Parathyroid adenoma (tissue), 2 donors: ENCODE data around the gene DHX40.
"Not testable (repeated sequence)": the region's sequence is repeated elsewhere in the genome, so short reads cannot be mapped to it uniquely, and the experiment has no call there.

ENCODE experiments used
- H2AFZ ChIP-seq: fragments of 300-600 bp; sonication (generic); one replicate; pipeline ENCODE4 v1.7.0; 2017; ENCODE audit warnings: antibody characterized with exemption, mild to moderate bottlenecking
- H3K27ac ChIP-seq: fragments of 300-600 bp; sonication (generic); one replicate; pipeline ENCODE4 v1.7.0; 2017
- H3K27me3 ChIP-seq: fragments of 300-600 bp; sonication (generic); one replicate; pipeline ENCODE4 v1.7.0; 2017; ENCODE audit warnings: low read length; ENCODE audit not compliant: control insufficient read depth, insufficient read depth
- H3K36me3 ChIP-seq: fragments of 300-600 bp; sonication (generic); one replicate; pipeline ENCODE4 v1.7.0; 2017; ENCODE audit warnings: low read length; ENCODE audit not compliant: control insufficient read depth, insufficient read depth
- H3K4me1 ChIP-seq: fragments of 300-600 bp; sonication (generic); one replicate; pipeline ENCODE4 v1.7.0; 2017; ENCODE audit warnings: control low read depth
- H3K4me2 ChIP-seq: fragments of 300-600 bp; sonication (generic); one replicate; pipeline ENCODE4 v1.7.0; 2017; ENCODE audit warnings: low read length
- H3K4me3 ChIP-seq: fragments of 300-600 bp; sonication (generic); one replicate; pipeline ENCODE4 v1.7.0; 2017; ENCODE audit warnings: low read depth, low read length
- H3K79me2 ChIP-seq: fragments of 300-600 bp; sonication (generic); one replicate; pipeline ENCODE4 v1.7.0; 2017; ENCODE audit warnings: control low read depth
- H3K9ac ChIP-seq: fragments of 300-600 bp; sonication (generic); one replicate; pipeline ENCODE4 v1.7.0; 2017; ENCODE audit warnings: mild to moderate bottlenecking
- H3K9me3 ChIP-seq: fragments of 300-600 bp; sonication (generic); one replicate; pipeline ENCODE4 v1.7.0; 2017; ENCODE audit warnings: low read length; ENCODE audit not compliant: control insufficient read depth
- CTCF ChIP-seq: fragments of 300-600 bp; sonication (generic); IDR thresholded peaks from one replicate; pipeline ENCODE4 v1.7.0; 2017; ENCODE audit warnings: antibody characterized with exemption, mild to moderate bottlenecking
- donor health status: primary hyperparathyroidism.

Gene DHX40

GRCh38 chr17:59542960-59543635 is 22.3 kb upstream of the DHX40 start:
- no peak overlapping the region for H3K4me2 ChIP-seq
- H3K9me3 ChIP-seq = no peaks in the 10 kb centered on the region
- no peak overlapping the region for H3K27ac ChIP-seq
- H3K4me3 ChIP-seq = no peak overlapping the region
- H3K36me3 ChIP-seq = no peaks in the 10 kb centered on the region
- H3K27me3 ChIP-seq = no peaks in the 10 kb centered on the region
- H3K9ac ChIP-seq = no peak overlapping the region
- H3K4me1 ChIP-seq = no peaks in the 10 kb centered on the region
- no peak overlapping the region for H2AFZ ChIP-seq
- no peaks in the 10 kb centered on the region for H3K79me2 ChIP-seq
- TF ChIP-seq CTCF = no peak

- no peak overlapping the region for H3K4me3 ChIP-seq
- H3K79me2 ChIP-seq = no peaks in the 10 kb centered on the region
- no peak for TF ChIP-seq CTCF
- no peaks in the 10 kb centered on the region for H3K4me1 ChIP-seq
- no peaks in the 10 kb centered on the region for H3K27me3 ChIP-seq
- no peak overlapping the region for H2AFZ ChIP-seq
- H3K27ac ChIP-seq = no peak overlapping the region
- H3K36me3 ChIP-seq = no peaks in the 10 kb centered on the region
- H3K9ac ChIP-seq = no peak overlapping the region
- no peaks in the 10 kb centered on the region for H3K9me3 ChIP-seq
- no peak overlapping the region for H3K4me2 ChIP-seq
Observed at GRCh38 chr17:59545942-59546341, 19.5 kb upstream of the DHX40 start.

- Histone ChIP-seq H2AFZ (no peak overlapping the region), H3K4me2 (no peak overlapping the region), H3K9ac (no peak overlapping the region), H3K27me3 (no peaks in the 10 kb centered on the region), H3K79me2 (no peaks in the 10 kb centered on the region), H3K4me3 (no peak overlapping the region), H3K9me3 (no peaks in the 10 kb centered on the region), H3K4me1 (no peaks in the 10 kb centered on the region), H3K36me3 (no peaks in the 10 kb centered on the region), H3K27ac (no peak overlapping the region)
- no peak for TF ChIP-seq CTCF
Observed at GRCh38 chr17:59547131-59547915, 18.1 kb upstream of the DHX40 start.

- H3K4me2 ChIP-seq, H3K9me3 ChIP-seq, H3K36me3 ChIP-seq, H2AFZ ChIP-seq, H3K27me3 ChIP-seq, H3K27ac ChIP-seq, H3K4me3 ChIP-seq, H3K79me2 ChIP-seq, H3K4me1 ChIP-seq, H3K9ac ChIP-seq: not testable (repeated sequence)
Observed at GRCh38 chr17:59548985-59549384, 16.4 kb upstream of the DHX40 start.

GRCh38 chr17:59550703-59551102 is 14.7 kb upstream of the DHX40 start:
- no peaks in the 10 kb centered on the region for H3K4me1 ChIP-seq
- H3K79me2 ChIP-seq = no peaks in the 10 kb centered on the region
- no peak overlapping the region for H3K4me2 ChIP-seq
- H3K27me3 ChIP-seq = no peaks in the 10 kb centered on the region
- H3K36me3 ChIP-seq = no peaks in the 10 kb centered on the region
- no peak overlapping the region for H2AFZ ChIP-seq
- no peak overlapping the region for H3K9ac ChIP-seq
- H3K27ac ChIP-seq = no peak overlapping the region
- no peak overlapping the region for H3K4me3 ChIP-seq
- no peaks in the 10 kb centered on the region for H3K9me3 ChIP-seq
- no peak for TF ChIP-seq CTCF
